ENCODE results near the gene TBCK.
A peak's percentile ranks its signal among the peaks of the same experiment; 100 is the strongest.

The TBCK gene

GRCh38 chr4:106305435-106306055 lies 10.5 kb downstream of the TBCK start:
- H3K36me3 ChIP-seq (ENCODE audit: insufficient read depth, low read length): 0 out of 2 replicates have a peak, but pooled peaks cover 3% of the 10 kb centered on the region
- H3K4me2 ChIP-seq (ENCODE audit: low read depth, low read length, poor library complexity, severe bottlenecking): no peak overlapping the region
- no peak overlapping the region for H3K4me3 ChIP-seq (ENCODE audit: low read length, poor library complexity, severe bottlenecking)
- TF ChIP-seq EZH2phosphoT487 (IDR thresholded peaks at IDR 0.05; ENCODE audit: borderline replicate concordance) (no peak), CTCF (conservative IDR thresholded peaks at IDR 0.05; ENCODE audit: low read length) (no peak)
- H2AFZ ChIP-seq (ENCODE audit: low read length): no peak overlapping the region
- H3K9ac ChIP-seq (ENCODE audit: low read depth, low read length, poor library complexity, severe bottlenecking): no peak overlapping the region
- H4K20me1 ChIP-seq (ENCODE audit: insufficient read depth, low read length, poor library complexity, severe bottlenecking): no peaks in the 10 kb centered on the region
- H3K4me1 ChIP-seq (ENCODE audit: insufficient read depth, low read length, poor library complexity, severe bottlenecking): peaks cover 14% of the 10 kb centered on the region
- H3K9me3 ChIP-seq (ENCODE audit: insufficient read depth, low read depth, low read length): no peaks in the 10 kb centered on the region
- H3K9me2 ChIP-seq (replicated peaks; ENCODE audit: low read depth, low read length): no peaks in the 10 kb centered on the region
- H3K79me2 ChIP-seq (ENCODE audit: insufficient read depth, low read length): no peaks in the 10 kb centered on the region; the same call in 1 of the 2 replicates
- H3K27me3 ChIP-seq (ENCODE audit: insufficient read depth, low read length, poor library complexity, severe bottlenecking): no peaks in the 10 kb centered on the region
- H3F3A ChIP-seq (ENCODE audit: low read depth): no peaks in the 10 kb centered on the region

- Histone ChIP-seq H3K4me3 (ENCODE audit: low read length, poor library complexity, severe bottlenecking) (no peak overlapping the region), H3K9me2 (replicated peaks; ENCODE audit: low read depth, low read length) (no peaks in the 10 kb centered on the region), H3K27me3 (ENCODE audit: insufficient read depth, low read length, poor library complexity, severe bottlenecking) (no peaks in the 10 kb centered on the region), H3K4me1 (ENCODE audit: insufficient read depth, low read length, poor library complexity, severe bottlenecking) (peaks cover 10% of the 10 kb centered on the region), H3K79me2 (ENCODE audit: insufficient read depth, low read length) (no peaks in the 10 kb centered on the region), H2AFZ (ENCODE audit: low read length) (no peak overlapping the region), H3F3A (ENCODE audit: low read depth) (no peaks in the 10 kb centered on the region), H3K9ac (ENCODE audit: low read depth, low read length, poor library complexity, severe bottlenecking) (no peak overlapping the region), H3K4me2 (ENCODE audit: low read depth, low read length, poor library complexity, severe bottlenecking) (no peak overlapping the region), H3K36me3 (ENCODE audit: insufficient read depth, low read length) (peaks cover 3% of the 10 kb centered on the region; the same call in 1 of the 2 replicates), H3K9me3 (ENCODE audit: insufficient read depth, low read depth, low read length) (no peaks in the 10 kb centered on the region), H4K20me1 (ENCODE audit: insufficient read depth, low read length, poor library complexity, severe bottlenecking) (no peaks in the 10 kb centered on the region)
- TF ChIP-seq EZH2phosphoT487 (IDR thresholded peaks at IDR 0.05; ENCODE audit: borderline replicate concordance): no peak
- no peak for TF ChIP-seq CTCF (conservative IDR thresholded peaks at IDR 0.05; ENCODE audit: low read length)
Measured at GRCh38 chr4:106304632-106305031, 11.4 kb downstream of the TBCK start.

GRCh38 chr4:106303548-106304281 lies 12.3 kb downstream of the TBCK start:
- no peak overlapping the region for H3K4me3 ChIP-seq (ENCODE audit: low read length, poor library complexity, severe bottlenecking)
- TF ChIP-seq CTCF (conservative IDR thresholded peaks at IDR 0.05; ENCODE audit: low read length) (no peak), EZH2phosphoT487 (IDR thresholded peaks at IDR 0.05; ENCODE audit: borderline replicate concordance) (no peak)
- H3K36me3 ChIP-seq (ENCODE audit: insufficient read depth, low read length): peaks cover 3% of the 10 kb centered on the region; the same call in 1 of the 2 replicates

More at GRCh38 chr4:106303548-106304281, 12.3 kb downstream of the TBCK start:
- H3K9ac ChIP-seq (ENCODE audit: low read depth, low read length, poor library complexity, severe bottlenecking): no peak overlapping the region
- H3K9me3 ChIP-seq (ENCODE audit: insufficient read depth, low read depth, low read length): no peaks in the 10 kb centered on the region
- no peaks in the 10 kb centered on the region for H3K27me3 ChIP-seq (ENCODE audit: insufficient read depth, low read length, poor library complexity, severe bottlenecking)
- H3K4me2 ChIP-seq (ENCODE audit: low read depth, low read length, poor library complexity, severe bottlenecking): peak overlapping the region; percentile 19
- H3K4me1 ChIP-seq (ENCODE audit: insufficient read depth, low read length, poor library complexity, severe bottlenecking): peaks cover 10% of the 10 kb centered on the region
- H4K20me1 ChIP-seq (ENCODE audit: insufficient read depth, low read length, poor library complexity, severe bottlenecking): no peaks in the 10 kb centered on the region
- H2AFZ ChIP-seq (ENCODE audit: low read length): no peak overlapping the region
- no peaks in the 10 kb centered on the region for H3K9me2 ChIP-seq (replicated peaks; ENCODE audit: low read depth, low read length)
- no peaks in the 10 kb centered on the region for H3K79me2 ChIP-seq (ENCODE audit: insufficient read depth, low read length)
- H3F3A ChIP-seq (ENCODE audit: low read depth): no peaks in the 10 kb centered on the region

Data from Loucy (cell line).